Measurements from ENCODE around the gene EGFL7. TPM values are rescaled to one million over a fixed set of nuclear protein-coding genes. Genes with fewer than 3 reads are reported as not detected.

EGFL7 gene
- total RNA-seq, 2 donors from 2014 or later = 49.3 to 118 TPM

GRCh38 chr9:136697821-136698526, 35.3 kb downstream of the EGFL7 start:
- no peaks in the 10 kb centered on the region for H3K9me3 ChIP-seq
- H3K4me3 ChIP-seq = no peak overlapping the region
- 59% methylated on average over 20 of the region's 20 CpGs for WGBS
- peaks cover 4% of the 10 kb centered on the region for H3K4me1 ChIP-seq (replicated peaks)
- intact Hi-C loops (cut with DNase I) = no loop called here
- H3K27me3 ChIP-seq (replicated peaks; ENCODE audit: insufficient read depth) = no peaks in the 10 kb centered on the region
- DNase-seq (ENCODE audit: low spot score) = no peak
- no peaks in the 10 kb centered on the region for H3K36me3 ChIP-seq
- H3K27ac ChIP-seq = no peak overlapping the region
- no peak for TF ChIP-seq POLR2A (IDR thresholded peaks at IDR 0.05)
- TF ChIP-seq, protein P1, sequence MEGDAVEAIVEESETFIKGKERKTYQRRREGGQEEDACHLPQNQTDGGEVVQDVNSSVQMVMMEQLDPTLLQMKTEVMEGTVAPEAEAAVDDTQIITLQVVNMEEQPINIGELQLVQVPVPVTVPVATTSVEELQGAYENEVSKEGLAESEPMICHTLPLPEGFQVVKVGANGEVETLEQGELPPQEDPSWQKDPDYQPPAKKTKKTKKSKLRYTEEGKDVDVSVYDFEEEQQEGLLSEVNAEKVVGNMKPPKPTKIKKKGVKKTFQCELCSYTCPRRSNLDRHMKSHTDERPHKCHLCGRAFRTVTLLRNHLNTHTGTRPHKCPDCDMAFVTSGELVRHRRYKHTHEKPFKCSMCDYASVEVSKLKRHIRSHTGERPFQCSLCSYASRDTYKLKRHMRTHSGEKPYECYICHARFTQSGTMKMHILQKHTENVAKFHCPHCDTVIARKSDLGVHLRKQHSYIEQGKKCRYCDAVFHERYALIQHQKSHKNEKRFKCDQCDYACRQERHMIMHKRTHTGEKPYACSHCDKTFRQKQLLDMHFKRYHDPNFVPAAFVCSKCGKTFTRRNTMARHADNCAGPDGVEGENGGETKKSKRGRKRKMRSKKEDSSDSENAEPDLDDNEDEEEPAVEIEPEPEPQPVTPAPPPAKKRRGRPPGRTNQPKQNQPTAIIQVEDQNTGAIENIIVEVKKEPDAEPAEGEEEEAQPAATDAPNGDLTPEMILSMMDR (IDR thresholded peaks at IDR 0.05) = no peak
- TF ChIP-seq POLR2AphosphoS5 (IDR thresholded peaks at IDR 0.05) = no peak

DNA sequence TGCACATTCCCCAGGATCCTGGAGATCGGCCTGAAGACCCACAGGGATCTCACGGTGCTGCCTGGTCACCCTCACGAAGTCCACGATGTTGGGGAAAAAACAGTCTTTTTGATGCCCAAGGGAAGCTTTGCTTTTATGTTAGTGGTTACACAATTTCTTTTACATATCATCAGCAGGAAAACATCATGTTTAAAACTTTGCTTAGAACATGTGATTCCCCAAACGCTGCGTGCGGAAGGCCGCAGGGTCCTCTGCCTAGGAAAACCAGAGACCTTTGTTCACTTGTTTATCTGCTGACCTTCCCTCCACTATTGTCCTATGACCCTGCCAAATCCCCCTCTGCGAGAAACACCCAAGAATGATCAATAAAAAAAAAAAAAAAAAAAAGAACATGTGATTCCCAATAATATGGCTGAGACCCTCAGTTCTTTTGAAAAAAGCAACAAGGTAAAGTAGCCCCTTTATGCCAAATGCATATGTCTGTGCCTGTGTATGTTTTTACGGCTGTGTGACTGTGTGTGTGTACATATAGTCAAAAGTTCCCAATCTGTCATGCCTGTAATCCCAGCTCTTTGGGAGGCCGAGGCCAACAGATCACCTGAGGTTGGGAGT, 36.0 kb downstream of the EGFL7 start:
- DNase-seq (ENCODE audit: low spot score) = no peak
- no peak overlapping the region for H3K27ac ChIP-seq
- peaks cover 4% of the 10 kb centered on the region for H3K4me1 ChIP-seq (replicated peaks)
- no peak for TF ChIP-seq POLR2AphosphoS5 (IDR thresholded peaks at IDR 0.05)
- TF ChIP-seq, protein P1 (IDR thresholded peaks at IDR 0.05) = no peak
- TF ChIP-seq POLR2A (IDR thresholded peaks at IDR 0.05) = no peak
- WGBS = 88% methylated on average over 11 of the region's 11 CpGs
- intact Hi-C loops (cut with DNase I) = no loop called here
- H3K9me3 ChIP-seq = no peaks in the 10 kb centered on the region
- H3K27me3 ChIP-seq (replicated peaks; ENCODE audit: insufficient read depth) = no peaks in the 10 kb centered on the region
- no peaks in the 10 kb centered on the region for H3K36me3 ChIP-seq
- H3K4me3 ChIP-seq = no peak overlapping the region

- DNase-seq (ENCODE audit: low spot score) = no peak
- Histone ChIP-seq H3K4me3 (no peak overlapping the region), H3K27ac (no peak overlapping the region), H3K27me3 (replicated peaks; ENCODE audit: insufficient read depth) (no peaks in the 10 kb centered on the region), H3K36me3 (no peaks in the 10 kb centered on the region), H3K4me1 (replicated peaks) (peaks cover 4% of the 10 kb centered on the region), H3K9me3 (no peaks in the 10 kb centered on the region)
- TF ChIP-seq POLR2A (IDR thresholded peaks at IDR 0.05) (no peak), POLR2AphosphoS5 (IDR thresholded peaks at IDR 0.05) (no peak)
- TF ChIP-seq, protein P1 (IDR thresholded peaks at IDR 0.05) = no peak
- intact Hi-C loops (cut with DNase I) = no loop called here
- WGBS = 79% methylated on average over 13 of the region's 13 CpGs
These were observed 37.6 kb downstream of the EGFL7 start for GRCh38 chr9:136700304-136700703.

DNA sequence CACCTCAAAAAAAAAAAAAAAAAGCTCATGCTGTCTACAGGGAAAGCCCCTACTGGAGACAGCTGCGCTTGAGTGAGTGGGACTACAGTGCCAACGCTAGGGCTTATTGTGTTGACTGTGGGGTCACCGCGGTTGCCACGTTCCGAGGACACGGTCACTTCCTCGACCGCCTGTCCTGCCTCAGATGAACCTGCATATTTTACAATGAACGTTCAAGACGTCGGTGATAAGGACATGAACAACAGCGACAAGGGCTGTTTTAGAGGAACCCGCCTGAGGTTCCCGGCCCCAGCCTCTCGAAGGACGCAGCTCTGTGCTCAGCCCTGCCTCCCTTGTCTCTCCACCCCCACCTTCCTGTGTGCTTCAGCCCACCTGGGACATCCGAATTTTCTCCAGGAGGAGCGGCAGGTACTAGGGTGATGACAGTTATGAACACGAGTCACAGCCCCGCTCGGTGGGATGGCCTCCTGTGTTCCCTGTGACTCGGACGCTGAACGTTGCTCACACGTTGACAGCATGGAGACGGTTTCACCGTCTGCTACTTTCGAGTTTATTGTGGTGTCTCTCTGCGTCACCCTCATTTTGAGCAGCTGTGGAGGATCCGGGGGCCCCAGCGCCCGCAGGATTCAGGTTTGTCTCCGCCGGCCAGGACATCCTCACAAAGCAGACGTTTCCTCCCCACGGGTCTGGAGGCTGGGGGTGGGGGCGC, 38.4 kb downstream of the EGFL7 start:
- H3K36me3 ChIP-seq = no peaks in the 10 kb centered on the region
- H3K27me3 ChIP-seq (replicated peaks; ENCODE audit: insufficient read depth) = no peaks in the 10 kb centered on the region
- WGBS = 40% methylated on average over 38 of the region's 38 CpGs
- H3K4me3 ChIP-seq = no peak overlapping the region
- no peak for DNase-seq (ENCODE audit: low spot score)
- no peaks in the 10 kb centered on the region for H3K9me3 ChIP-seq
- intact Hi-C loops (cut with DNase I) = no loop called here
- TF ChIP-seq POLR2A (IDR thresholded peaks at IDR 0.05) = no peak
- TF ChIP-seq, protein P1 (IDR thresholded peaks at IDR 0.05) = no peak
- TF ChIP-seq POLR2AphosphoS5 (IDR thresholded peaks at IDR 0.05) = no peak
- no peaks in the 10 kb centered on the region for H3K4me1 ChIP-seq (replicated peaks)
- no peak overlapping the region for H3K27ac ChIP-seq

Measured in prostate gland (tissue), 2 donors.